GM19395 (cell line): ENCODE measurements around the gene PSMB2.
"Not testable (repeated sequence)": the region's sequence is repeated elsewhere in the genome, so short reads cannot be mapped to it uniquely, and the experiment has no call there.

ENCODE experiments used
- ATAC-seq: cut with Tn5 transposase; IDR thresholded peaks from one replicate; pipeline ENCODE4 v1.9.1; 2021; ENCODE audit warnings: mild to moderate bottlenecking, moderate library complexity; ENCODE audit not compliant: unreplicated experiment

PSMB2 gene

GRCh38 chr1:35641233-35641866 lies at the start of gene PSMB2:
Gene PSMB2, minus strand, starts transcription at chr1:35641526. Its CDS starts 94 bp downstream, at chr1:35641432.
- peak; percentile 82 for ATAC-seq

- ATAC-seq, result no peak
Measured at GRCh38 chr1:35691080-35691479, 49.8 kb upstream of the PSMB2 start.

- not testable (repeated sequence) for ATAC-seq
Measured at GRCh38 chr1:35690103-35690502, 48.8 kb upstream of the PSMB2 start.

DNA sequence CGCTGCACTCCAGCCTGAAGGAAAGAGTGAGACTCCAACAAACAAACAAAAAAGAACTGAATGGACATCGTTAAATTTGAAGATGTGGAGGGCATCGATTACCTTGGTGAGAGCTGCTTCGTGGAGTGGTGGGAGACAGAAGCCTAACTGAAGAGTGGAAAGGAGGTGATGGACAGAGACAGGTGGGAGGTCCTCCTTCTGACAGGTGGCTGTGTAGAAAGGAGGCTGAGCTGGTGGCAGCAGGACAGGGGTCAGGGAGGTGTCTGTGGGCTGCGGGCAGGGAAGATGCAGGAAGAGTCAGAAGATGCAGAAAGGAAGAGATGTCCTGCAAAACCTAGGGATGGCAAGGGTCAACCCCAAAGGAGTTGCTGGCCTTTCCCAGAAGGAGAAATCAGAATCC lies 46.8 kb upstream of the PSMB2 start:
- ATAC-seq, result no peak

DNA sequence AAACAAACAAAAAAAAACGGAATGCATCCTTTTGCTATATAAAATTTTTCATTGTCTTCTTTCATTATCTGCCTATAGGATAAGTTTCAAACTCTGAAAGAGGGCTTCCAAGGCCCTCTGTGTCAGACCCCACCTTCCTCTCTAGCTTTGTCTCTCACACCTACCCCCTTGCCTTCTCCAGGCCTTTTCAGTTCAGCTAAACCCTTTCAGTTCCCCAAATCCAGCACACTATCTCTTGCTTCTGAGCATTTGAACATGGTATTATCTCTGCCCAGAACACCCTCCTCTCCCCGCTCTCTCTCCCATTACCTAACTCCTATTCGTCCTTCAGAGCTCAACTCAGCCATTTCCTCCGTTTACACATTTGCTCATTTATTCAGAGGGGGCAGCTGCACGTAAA lies 41.7 kb upstream of the PSMB2 start:
- ATAC-seq, result no peak

DNA sequence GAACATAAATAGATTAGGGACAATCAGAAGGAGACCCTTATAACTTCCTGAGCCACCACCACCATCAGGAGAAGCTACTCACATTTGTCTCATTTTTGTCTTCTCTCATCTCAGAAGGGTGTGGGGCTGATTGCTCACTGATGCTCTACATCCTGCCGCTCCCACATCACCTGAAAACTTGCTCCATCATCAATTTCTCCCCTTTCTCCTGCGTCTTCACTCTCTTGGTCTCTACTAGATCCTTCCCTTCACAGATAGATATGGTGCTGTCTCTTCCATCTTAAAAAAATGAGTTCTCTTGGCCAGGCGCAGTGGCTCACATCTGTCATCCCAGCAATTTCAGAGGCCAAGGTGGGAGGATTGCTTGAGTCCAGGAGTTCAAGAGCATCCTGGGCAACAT lies 38.9 kb upstream of the PSMB2 start:
- no peak for ATAC-seq

DNA sequence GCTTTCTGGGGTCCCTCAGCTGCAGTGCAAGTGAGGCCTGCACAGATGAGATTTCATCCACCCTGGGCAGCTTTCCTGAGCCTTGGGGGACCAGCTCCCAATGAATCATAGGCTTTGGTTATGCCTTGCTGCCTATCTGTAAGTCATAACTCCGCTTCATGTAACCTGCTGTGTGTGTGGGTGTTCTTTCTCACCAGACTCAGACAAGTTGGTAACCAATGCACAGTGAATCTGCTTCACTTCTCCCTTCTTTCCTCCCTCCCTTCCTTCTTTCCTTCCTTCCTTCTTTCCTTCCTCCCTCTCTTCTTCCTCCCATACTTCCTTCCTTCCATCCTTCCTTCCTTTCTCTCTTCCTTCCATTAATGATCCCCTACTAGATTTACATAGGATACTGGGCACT lies 34.4 kb upstream of the PSMB2 start:
- ATAC-seq, result no peak

GRCh38 chr1:35674111-35674510 lies 32.8 kb upstream of the PSMB2 start:
- no peak for ATAC-seq

- no peak for ATAC-seq
Measured at GRCh38 chr1:35672116-35672515, 30.8 kb upstream of the PSMB2 start.

GRCh38 chr1:35668506-35668905 lies 27.2 kb upstream of the PSMB2 start:
- ATAC-seq, result no peak

DNA sequence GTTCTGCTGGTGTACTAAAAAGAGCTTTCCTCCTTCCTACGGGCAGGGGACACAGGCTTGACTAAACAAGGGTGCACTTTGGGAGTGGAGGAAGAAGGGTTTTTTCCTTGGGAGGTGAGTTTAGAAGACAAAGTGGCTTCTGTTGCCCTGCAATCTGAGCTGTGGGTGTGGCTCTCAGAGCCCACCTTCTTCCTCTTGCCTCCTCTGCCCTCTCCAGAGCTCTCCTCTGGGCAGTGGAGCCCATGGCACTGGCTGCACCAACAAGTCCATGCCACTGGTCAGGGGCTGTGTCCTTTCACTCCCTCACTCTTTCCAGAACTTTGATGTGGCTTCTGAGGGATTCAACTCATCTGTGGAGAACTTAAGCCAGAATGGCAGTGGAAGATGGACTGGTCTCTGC lies 25.6 kb upstream of the PSMB2 start:
- no peak for ATAC-seq

DNA sequence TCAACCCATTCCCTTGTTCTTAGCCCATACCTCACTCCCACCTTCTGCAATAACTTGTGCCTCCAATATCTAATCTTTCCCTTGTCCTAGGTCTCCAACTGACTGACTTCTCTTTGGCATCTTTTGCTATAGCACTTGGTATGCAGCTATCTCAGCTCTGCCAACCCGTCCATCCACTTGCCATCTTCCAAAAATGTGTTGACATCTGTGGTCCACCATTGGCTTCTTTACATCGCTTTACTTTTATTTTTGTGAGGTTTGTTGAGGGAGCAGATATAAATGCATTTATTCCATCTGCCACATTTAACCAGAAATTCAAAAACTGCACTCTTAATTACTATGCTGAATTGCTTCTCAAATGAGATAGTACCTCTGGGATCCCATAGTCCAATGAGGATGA lies 24.9 kb upstream of the PSMB2 start:
- no peak for ATAC-seq

- no peak for ATAC-seq
Measured at GRCh38 chr1:35663434-35663833, 22.1 kb upstream of the PSMB2 start.

DNA sequence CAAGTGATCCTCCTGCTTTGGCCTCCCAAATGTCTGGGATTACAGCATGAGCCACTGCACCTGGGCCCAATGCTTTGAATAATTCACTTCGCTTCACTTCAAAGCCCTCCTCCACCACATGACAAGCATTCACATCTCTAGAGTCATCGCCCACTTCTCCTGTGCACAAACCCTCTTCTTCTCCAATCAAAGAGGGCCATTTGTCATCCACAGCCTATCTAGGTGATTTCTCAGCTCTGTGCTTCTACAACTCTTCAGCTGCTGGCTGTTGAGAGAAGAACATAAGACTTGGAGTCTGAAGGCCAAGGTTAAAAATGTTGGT lies 20.1 kb upstream of the PSMB2 start:
- ATAC-seq, result no peak

DNA sequence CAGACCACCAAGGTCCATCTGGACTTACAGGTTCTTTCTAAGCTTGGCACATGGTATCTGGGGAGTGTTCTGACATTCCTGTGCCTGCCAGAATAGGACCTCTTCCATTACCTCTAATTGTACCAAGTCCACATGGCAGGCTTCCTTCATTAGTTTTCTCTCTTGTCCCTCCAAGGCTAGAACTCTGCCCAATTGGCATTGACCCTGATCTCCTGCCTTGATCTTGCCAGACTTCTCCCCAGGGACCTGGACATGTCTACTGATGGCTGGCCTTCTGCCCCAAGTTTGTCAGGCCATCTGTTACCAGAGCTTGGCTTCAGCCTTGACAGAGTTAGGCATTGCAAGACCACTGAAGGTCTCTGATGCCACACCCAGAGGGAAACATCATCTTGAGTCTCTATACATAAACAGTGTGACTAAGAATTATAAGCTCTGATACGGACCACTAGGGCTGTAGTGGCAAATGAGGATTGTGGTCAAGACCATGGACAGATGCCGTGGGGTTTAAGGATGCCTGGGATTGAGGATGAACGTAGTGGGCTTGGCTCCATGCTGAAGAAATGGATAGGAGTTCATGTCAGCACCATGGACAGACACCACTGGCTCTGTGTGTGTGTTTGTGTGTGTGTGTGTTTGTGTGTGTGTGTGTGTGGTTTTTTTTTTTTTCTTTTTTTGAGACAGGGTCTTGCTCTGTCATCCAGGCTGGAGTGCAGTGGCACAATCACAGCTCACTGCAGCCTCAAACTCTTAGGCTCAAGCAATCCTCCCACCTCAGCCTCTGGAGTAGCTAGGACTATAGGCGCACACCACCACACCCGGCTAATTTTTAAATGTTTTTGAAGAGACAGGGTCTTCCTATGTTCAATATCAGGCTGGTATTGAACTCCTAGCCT lies 19.5 kb upstream of the PSMB2 start:
- no peak for ATAC-seq

DNA sequence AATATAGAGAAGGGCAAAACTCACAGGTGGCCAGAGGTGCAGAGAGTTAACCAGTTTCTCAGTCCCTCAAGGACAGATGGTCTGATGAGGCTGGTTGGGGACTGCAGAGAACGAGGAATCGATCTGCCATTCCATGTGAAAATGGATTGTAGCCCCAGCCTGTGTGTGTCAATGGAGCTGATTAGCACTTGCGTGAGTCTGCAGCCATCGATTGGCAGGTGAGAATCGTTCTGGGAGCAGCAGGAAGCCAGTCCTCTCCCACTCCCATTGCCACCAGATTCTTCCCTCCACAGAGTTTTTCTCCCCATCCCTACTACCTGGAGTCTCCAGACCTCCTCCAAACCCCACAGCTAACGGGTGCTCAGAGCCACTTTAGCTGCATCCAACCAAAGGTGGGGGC lies 18.3 kb upstream of the PSMB2 start:
- no peak for ATAC-seq

GRCh38 chr1:35657851-35658250 lies 16.5 kb upstream of the PSMB2 start:
- no peak for ATAC-seq

DNA sequence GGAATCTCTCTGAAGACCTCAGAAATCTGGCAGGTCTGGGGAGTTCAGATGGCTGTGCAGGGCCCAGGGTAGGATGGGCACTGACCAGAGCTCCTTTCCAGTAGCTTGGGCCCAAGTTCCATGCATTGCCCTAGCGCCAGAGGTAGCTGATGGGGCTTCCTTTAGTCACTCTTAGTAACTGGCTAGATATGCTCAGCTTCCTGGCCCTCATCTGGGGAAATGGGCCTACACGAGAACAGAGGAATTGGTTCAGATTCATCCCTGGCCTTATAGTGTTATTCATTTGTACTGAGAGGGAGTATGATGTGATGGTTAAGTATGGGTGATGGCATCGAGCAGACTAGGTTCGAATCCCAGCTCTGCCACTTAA lies 15.5 kb upstream of the PSMB2 start:
- ATAC-seq, result no peak

GRCh38 chr1:35656148-35656862 lies 15.0 kb upstream of the PSMB2 start:
- no peak for ATAC-seq

- ATAC-seq, result no peak
Measured at GRCh38 chr1:35655196-35655595, 13.9 kb upstream of the PSMB2 start.

GRCh38 chr1:35650416-35650815 lies 9.1 kb upstream of the PSMB2 start:
- ATAC-seq, result no peak

- no peak for ATAC-seq
Measured at GRCh38 chr1:35646043-35646442, 4.7 kb upstream of the PSMB2 start.
